Activated CD8-positive, alpha-beta memory T cell treated with anti-CD3 and anti-CD28 coated beads for 48 hours (primary cell): ENCODE results near the gene RPS6KL1.

Experiments
- DNase-seq, 3 experiments: peaks; one replicate each; pipeline ENCODE4 v3.0.0-alpha.2; 2020; ENCODE audit warnings: low read depth in 2 of 3, low spot score in 2 of 3

RPS6KL1 gene

GRCh38 chr14:74859757-74860552, 63.1 kb downstream of the RPS6KL1 start:
- DNase-seq = no peak

GRCh38 chr14:74858022-74858421, 65.0 kb downstream of the RPS6KL1 start:
- DNase-seq = no peak

GRCh38 chr14:74856366-74856765, 66.7 kb downstream of the RPS6KL1 start:
- DNase-seq = no peak

- no peak for DNase-seq
These were observed 67.1 kb downstream of the RPS6KL1 start for GRCh38 chr14:74855945-74856344.

GRCh38 chr14:74855021-74855420, 68.0 kb downstream of the RPS6KL1 start:
- DNase-seq = no peak
